HG03354 (cell line): Measurements from ENCODE around the gene AMPH.
"Not testable (repeated sequence)": the region's sequence is repeated elsewhere in the genome, so short reads cannot be mapped to it uniquely, and the experiment has no call there.

Experiments
- ATAC-seq: cut with Tn5 transposase; IDR thresholded peaks from one replicate; pipeline ENCODE4 v1.9.1; 2021; ENCODE audit warnings: mild to moderate bottlenecking; ENCODE audit not compliant: unreplicated experiment, poor library complexity, severe bottlenecking

The AMPH gene

DNA sequence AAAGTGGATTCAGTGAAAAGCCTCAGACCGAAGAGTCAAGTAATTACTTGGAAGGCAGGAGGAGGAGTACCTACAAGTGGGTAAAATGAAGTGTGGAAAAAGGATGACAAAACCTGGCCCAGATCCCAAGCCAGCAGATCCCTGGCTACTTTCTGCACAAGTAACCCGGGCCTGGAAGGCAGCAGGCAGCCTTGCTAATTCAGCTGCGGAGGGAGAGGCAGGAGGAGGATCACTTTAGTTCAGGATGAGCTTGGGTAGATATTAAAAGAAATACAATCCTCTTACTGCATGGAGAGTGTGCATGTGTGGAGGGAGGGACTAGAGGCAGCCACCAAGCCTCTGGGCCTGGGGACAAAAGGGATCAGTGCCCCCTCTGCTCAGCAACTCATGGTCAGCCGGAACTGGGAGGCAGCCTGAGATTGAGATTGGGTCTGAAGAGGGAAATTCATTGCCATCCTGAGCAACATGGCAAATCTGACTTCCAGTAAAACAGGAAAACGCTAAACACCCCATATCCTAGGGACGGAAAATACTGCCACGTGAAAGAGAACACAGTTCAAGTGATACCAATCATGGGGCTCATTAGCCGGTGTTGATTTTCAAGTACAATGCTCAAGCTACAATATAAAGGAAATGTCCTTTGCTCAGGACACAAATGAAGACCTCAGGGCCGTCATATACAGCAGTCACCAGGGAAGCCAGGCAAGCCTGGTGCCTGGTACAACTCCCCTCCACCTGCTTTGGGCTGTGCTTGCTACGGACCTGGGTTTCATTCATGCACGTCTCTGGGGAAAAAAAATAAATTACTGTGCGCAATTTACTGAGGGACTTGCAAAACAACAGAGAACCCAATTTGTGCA is 1.3 kb downstream of the AMPH start:
- no peak for ATAC-seq

DNA sequence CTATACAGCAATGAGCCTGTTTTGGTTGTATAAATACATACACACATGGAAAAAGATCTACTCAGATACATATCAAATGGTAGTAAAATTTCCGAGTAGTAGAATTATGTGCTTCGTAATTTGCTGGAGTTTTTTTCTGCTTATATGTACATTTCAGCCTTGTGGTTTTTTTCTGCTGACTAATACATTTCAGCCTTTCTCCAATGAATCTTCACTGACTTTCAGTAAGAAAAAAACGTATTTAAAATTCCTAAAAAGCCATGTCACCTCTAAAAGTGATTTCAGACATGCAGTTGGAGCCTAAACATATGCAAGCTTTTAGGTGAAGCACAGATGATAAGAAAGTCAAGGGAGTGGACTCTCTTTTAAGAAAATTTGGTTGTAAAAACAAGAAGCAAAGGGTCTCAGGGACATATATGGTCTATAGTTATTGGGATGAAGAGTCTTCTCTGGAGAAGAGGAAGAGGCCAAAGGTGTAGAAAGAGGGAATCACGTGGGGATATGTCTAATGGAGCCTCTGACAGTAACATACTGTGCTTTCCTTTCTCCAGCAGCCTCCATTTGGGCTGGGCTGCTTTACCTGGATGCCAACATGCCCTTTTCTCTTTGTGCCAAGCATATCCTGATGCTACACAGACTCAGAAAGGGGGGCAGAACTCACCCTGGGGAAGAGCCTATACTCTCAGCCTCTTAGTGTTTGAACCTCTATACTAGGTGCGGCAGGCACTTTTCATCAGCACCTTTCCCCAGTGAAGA is 2.4 kb downstream of the AMPH start:
- ATAC-seq = no peak

DNA sequence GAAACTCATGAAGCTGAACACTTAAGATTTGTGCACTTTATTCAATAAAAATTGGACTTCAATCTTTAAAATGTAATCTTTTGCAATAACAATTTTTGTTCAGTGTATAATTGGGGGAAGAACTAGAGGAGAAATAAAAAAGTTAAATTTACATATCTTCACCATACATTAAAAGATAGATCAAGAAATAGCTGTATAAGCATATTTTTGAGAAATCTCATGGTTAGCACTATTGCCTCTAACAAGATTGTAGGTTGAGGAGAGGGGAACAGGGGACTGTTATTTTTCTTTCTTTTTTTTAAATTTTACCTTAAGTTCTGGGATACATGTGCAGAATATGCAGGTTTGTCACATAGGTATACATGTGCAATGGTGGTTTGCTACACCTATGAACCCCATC is 5.3 kb downstream of the AMPH start:
- ATAC-seq = no peak

DNA sequence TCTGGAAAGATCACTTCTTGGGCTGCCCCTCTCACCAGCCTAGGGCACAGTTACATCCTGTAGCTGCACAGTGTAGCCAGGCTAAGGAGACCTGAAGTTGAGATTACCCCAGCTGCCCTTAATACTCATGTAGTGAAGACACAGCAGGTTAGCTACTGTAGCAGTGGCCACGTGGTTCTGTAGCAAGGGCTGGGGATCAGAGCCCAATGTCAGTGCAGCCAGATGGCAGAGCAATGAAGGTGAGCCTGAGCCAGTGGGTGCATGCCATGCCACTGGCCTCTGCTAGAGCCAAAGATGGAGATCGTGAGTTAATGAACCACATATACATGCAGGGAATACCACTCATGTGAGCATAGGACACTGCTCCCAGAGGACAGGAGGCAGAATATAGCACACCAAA is 15.5 kb downstream of the AMPH start:
- no peak for ATAC-seq

DNA sequence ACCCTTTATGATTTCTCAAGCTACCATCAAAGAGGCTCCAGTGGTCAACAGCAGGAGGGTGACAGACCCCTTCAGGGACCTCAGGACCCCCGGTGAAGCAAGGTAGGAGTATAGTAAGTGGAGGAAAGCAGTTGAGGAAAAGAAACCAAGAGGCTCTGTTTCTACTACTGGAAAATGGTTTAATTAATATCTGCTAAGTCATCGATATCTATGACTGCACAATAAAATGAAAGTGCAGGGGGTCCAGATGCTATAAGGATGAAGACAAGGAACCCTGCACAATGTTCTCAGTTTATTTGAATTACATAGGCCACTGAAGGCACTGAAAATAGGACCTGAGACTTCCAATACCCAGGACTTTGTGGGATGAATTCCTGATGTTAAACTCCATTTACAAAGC is 23.7 kb downstream of the AMPH start:
- ATAC-seq = no peak

DNA sequence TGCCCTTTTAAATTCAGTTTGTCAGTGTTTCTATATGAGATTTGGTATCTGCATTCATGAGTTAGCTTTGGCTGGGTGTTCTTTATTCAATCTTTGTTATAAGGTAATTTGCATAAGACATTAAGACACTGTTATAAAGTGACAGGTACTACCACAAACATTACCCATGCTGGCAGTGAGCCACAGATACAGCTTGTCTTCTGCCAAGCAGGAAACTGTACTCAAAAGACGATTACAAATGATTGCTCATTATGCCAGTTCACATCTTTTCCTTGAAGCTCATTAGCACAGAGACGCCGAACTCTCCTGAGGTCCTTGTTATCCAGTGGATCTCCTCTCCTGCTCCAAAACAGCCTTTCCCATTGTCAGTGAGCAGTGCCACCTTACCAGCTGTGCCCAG is 30.4 kb downstream of the AMPH start:
- no peak for ATAC-seq

DNA sequence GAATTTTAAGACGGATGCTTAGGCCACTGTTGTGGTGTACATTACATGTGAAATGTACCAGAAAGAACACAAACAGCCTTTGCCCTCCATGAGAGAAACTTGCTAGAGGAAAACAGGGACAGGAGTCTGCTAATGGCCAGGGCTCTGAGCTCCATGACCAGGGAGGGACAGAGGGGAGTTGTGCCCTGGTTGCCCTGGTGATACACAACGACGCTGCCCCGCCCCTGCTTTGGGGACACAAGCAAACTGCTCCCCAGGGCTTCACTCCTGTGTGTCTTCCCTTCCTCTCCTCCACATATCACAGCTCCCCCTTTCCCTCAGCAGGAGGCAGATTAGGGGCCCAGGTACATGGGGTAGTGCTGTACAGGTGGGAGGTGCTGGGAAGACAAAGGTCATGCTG is 36.2 kb downstream of the AMPH start:
- no peak for ATAC-seq

DNA sequence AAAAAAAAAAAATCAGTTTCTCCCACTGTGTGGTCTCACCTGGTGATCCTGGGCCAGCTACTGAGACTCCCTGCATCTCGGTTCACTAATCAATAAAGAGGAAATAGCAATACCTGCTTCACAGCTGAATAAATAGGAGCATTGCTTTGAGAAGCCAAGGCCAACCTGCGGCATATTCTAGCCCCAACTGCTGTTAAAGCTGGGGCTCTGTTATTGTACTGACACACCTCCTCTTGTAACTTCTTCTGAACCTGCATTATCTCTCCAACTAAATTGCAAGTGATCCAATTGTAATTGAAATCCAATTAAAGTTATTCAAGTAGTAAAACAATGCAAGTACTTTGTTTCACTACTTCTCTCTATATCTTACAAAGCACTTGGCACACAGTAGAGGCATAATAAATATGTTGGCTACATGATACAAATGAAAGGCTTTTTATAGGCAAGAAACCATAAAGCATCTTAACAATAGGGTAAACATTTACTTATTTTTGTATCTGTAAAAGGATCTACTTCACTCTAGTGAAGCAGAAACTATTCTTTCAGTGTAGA is 38.4 kb downstream of the AMPH start:
- ATAC-seq = no peak

DNA sequence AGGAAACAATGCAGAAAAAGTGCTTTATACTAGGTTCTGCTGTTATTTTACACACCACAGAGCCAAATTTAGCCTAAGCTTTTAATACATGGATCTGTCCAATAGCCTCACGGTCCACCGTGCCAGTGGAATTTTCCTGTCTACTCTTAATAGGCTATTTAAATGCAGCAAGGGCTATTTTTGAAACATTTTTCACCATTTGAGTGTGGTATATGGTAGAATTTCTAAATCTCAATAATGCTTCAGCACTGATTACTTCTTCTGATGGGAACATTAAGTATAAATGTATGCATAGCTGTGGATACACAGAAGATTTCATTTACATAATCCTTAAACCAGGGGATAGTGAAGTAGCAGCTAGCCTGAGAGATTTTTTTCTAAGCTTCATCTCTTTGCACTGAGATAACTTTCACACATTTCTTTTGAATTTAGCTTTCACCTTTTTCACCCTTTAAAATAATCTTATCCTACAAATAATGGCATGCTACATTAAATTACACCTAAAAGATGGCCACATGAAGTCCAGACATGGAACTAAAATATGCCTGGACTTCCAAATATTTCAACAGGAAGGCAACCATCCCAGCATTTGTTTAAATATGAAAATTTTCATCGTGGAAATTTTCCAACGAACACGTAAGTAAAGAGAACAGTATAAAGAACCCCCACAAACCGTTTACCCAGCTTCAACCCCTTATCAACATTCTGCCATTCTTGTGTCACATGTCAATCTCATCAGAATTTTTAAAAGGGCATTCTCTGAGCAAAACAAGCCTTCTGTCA is 45.4 kb downstream of the AMPH start:
- ATAC-seq = no peak

DNA sequence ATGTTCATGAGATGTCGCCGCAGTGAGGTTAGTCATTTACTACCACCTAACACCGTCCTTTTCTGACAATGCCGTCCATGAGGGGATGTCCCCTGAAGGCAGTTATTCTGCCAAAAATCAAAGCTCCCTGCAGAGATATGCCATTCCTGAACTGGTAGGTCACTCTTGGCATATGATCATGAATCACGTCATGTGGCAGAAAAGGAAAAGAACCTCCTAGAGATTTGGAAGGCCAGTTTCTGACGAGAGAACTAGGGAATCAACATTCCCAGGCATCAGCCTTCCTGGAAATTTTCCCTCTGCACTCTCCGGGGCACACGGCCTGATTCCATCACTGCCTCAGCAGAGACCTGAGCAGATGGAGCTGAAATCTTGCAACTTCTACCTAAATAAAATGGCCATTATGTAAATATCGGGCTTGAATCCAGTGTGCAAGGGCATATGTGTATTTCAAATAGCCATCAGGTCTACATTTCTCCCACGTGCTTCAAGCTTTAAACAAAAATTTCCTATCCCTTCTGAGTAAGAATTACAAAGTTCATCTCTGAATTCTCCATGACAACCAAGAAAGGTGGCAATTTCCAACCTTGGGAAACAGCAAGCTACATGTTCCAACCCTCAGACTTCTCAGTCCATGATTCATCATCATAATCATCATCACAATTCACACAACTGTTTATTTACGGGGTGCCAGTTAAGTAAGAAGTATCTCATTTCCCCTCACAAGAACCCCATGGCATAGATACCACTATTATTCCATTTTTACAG is 46.5 kb downstream of the AMPH start:
- no peak for ATAC-seq

DNA sequence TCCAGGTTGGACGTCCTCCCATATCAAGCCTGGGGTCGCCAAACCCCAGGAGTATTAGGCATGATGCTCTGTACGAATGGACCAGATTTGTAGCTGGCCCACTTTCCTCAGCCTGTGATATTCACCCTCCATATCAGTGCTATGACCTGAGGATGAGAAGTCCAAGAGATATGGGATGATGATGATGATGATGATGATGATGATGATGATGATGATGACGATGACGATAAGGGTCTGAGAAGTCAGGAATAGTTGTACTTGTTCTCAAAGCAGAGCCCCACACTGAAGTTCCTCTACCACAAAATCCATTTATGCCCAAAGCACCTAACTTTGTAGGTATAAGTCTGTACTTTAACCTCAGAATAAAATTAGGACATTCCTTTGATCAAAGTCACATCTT is 50.7 kb downstream of the AMPH start:
- ATAC-seq = no peak

DNA sequence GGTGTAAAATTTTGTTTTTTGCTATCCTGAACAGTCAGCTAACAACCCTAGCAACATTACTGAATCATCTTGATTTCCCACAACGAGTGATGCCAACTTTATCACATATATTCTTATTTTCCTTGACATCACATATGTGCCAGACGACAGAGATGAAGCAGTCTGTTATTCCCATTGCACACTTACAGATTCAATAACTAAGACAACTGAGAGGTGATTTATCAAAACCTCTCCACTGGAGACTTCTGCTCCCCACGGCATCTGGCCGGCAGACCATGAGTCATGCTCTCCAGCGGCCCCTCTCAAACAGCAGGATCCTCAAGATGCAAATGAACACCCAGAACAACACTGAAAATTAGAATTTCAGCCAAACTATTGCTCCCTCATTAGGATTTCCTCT is 57.1 kb downstream of the AMPH start:
- no peak for ATAC-seq

DNA sequence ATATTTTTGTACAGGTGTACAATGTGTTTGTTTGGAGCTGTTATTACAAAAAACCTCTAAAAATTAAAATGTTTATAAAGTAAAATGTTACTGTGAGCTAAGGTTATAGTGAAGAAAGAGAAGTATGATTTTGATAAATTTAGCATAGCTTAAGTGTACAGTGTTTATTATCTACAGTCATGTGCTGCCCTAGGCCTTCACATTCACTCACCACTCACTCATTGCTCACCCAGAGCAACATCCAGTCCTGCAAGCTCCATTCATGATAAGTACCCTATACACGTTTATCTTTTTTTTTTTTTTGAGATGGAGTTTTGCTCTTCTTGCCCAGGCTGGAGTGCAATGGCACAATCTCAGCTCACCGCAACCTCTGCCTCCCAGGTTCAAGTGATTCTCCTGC is 59.6 kb downstream of the AMPH start:
- not testable (repeated sequence) for ATAC-seq

DNA sequence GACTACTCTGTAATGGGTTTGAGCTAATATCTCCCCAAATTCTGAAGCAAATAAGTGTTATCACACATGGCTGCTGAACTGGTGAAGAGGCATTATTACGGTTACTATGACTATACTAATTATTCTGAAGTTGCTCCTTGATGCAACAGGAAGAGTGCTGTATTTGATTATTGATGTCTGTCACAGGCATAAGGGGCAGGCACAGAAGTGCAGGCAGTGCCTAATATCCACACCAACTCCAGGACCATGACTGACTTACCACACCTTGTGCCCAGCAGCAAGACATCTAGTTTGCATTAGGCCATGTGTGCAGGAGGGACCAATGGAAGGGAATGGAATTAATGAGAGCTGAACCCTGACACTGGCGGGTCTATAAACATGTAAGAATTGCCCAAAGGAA is 62.7 kb downstream of the AMPH start:
- no peak for ATAC-seq

DNA sequence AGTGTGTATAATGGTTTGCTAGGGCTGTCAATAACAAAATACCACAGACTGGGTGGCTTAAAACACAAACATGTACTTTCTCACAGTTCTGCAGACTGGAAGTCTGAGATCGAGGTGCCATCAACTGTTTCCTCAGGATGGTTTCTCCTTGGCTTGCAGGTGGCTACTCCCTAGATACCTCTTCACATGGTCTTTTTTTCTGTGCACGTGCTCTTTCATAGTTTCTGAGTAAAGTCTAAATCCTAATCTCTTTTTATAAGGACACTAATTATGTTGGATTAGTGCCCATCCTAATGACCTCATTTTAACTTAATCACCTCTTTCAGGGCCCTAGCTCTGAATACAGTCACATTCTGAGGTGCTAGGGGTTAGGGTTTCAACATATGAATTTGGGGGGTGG is 65.9 kb downstream of the AMPH start:
- ATAC-seq = no peak

DNA sequence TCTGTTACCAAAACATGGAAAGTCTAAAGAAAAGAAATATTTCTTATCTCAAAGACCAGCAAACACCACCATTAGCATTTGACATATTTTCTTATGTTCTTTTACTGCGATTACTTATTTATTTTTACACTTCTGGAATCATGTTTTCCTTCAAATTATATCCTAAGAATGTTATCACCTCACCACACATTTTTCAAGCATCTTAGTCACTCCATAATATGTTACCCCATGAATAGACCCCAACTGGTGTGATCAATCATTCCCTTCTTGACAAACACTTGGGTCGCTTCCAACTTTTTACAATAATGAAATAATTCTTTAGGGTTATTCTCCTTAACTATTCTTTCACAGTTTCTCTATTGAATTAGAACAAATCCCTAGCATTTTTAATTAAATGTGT is 67.4 kb downstream of the AMPH start:
- no peak for ATAC-seq

DNA sequence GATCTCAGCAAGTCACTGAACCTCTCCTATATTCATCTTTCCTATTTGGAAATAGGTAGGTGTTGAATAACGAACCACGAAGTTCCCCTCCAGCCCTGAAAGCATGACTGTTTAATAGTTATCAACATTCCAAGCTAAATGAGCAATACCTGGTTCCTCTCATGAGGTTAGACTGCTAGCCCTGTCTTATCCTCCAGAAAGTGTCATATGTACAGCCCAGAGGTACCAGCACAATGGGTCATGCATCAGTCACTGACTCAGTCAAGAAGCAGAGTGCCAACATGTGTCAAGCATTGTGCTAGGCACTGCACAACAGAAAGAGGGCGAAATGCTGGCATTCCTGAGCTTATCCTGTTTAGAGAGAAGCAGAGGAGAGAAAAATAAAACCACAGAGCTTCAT is 70.0 kb downstream of the AMPH start:
- no peak for ATAC-seq

DNA sequence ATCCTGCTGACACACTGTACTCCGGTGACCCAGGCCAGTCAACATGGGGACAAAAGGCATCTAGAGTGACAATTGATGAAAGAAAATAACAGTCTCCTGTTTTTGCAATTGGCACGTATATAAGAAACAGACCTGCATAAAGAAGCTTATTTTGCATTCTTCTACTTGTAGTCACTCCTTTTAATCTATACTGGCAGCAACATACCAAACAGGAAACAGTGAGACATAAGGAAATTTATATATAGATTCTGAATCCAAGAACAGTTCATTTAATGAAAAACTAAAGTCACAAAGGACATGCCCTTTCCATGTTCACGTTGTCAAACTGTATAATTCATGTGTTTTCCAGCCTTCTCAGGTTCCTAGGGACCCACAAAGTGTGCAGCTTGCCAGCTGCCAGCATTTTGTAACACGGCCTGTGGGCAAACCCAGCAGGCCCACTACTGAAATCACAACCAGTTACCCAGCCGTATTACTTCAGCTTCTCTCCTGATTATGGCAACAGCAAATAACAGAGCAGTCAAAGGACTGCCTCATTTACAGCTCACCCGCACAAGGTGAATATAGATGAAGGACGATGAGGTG is 72.3 kb downstream of the AMPH start:
- no peak for ATAC-seq

DNA sequence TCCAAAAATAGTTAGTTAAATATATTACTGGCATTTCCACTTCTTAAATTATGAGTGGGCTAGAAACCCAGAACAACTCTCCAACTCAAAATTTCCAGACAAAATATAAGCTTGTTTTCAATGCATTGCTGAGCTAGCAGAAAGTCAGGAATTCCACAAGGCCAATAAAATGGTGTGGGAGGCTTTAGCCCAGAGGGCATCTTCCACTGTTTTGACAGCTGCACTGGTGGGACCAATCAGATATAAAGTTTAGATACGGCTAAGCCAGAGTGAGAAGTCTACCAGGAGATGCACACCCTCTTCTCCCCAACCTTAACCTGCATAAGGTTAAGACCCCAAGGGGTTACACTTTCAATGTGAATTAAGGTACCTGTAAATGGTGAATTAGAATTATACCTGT is 76.6 kb downstream of the AMPH start:
- ATAC-seq = no peak
